HG03139 (cell line): ENCODE results near the gene PDIA4.

Experiments
- ATAC-seq: cut with Tn5 transposase; IDR thresholded peaks from one replicate; pipeline ENCODE4 v1.9.1; 2021; ENCODE audit not compliant: unreplicated experiment

PDIA4 gene

DNA sequence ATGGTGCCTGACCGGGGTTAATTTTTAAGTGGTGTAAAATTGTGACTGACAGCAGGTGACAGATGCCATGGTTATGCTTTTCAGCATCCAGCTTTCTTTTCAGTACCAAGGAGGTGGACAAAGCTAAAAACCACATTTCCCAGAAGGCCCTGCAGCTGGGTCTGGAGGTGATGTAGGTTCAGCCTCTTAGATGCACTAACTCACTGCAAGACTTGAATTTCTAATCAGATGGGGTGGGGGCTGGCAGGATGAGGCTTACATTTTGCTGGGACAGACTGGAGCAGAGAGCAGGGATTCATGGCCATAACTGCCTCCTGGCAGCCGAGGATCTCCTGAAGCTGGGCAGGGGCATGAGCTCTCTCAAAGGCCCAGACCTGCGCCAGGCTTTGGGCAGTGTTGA is 52.4 kb downstream of the PDIA4 start:
- no peak for ATAC-seq

DNA sequence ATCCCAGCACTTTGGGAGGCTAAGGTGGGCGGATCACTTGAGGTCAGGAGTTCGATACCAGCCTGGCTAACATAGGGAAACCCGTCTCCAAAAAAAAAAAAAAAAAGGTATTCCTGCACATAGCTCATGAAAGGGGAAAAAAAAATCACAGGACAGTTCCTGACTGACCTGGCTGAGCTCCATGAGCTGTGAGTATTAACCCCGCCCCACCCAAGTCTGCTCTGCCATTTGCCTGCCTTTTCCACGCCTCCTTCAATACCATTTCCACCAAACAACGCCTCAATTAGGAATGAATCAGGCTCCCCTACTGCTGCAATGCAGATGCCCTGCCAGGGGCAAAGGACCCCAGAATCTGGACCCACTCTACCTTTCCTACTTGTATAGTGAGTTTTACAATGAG is 55.0 kb downstream of the PDIA4 start:
- ATAC-seq: no peak

DNA sequence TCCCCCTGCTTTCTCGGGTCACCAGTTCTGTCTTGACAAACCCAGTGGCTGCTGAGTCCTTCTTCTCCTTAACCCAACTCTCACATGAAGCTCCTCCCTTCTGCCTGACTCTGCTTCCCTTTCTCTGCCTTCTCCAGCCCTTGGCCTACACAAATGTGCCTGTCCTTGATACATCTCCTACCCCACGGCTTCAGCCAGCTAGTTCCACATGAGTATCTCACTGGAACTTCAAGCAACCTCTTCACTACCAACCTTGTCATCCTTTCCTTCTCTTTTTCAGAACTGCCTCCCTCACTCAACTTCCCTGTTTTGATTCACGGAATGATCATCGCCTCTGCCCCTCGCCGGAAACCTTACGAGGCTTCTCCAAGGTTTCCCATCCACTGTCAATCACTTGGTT is 55.9 kb downstream of the PDIA4 start:
- ATAC-seq: no peak

DNA sequence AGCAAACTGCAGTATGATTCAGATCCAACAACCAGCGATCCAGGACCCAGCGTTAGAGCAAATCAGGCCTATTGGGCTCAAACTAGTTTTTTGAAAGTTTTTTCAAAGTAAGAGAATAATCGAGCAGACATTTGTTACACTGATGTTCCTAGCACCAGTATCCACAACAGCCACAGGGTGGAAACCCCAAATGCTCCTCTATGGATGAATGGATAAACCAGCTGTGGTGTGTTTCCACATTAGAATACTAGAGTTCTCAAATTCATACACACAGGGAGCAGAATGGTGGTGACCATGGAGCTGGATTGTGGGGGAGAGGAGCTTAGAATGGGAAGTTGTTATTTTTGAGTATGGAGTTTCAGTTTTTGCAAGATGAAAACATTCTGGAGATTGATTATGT is 60.7 kb downstream of the PDIA4 start:
- ATAC-seq: no peak

DNA sequence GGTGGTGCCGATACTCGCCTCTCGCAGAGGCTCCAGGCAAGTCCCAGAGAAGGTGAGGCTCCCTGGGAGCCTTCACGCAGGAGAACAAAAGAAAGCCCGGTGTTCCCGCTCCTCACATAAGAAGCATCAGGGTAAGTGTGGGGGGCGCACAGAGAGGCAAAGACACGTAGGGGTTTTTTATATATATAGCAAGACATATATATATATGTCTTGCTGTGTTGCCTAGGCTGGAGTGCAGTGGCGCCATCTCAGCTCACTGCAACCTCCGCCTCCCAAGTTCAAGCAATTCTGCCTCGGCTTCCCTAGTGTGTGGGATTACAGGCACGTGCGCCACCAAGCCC is 61.3 kb downstream of the PDIA4 start:
- ATAC-seq: no peak

DNA sequence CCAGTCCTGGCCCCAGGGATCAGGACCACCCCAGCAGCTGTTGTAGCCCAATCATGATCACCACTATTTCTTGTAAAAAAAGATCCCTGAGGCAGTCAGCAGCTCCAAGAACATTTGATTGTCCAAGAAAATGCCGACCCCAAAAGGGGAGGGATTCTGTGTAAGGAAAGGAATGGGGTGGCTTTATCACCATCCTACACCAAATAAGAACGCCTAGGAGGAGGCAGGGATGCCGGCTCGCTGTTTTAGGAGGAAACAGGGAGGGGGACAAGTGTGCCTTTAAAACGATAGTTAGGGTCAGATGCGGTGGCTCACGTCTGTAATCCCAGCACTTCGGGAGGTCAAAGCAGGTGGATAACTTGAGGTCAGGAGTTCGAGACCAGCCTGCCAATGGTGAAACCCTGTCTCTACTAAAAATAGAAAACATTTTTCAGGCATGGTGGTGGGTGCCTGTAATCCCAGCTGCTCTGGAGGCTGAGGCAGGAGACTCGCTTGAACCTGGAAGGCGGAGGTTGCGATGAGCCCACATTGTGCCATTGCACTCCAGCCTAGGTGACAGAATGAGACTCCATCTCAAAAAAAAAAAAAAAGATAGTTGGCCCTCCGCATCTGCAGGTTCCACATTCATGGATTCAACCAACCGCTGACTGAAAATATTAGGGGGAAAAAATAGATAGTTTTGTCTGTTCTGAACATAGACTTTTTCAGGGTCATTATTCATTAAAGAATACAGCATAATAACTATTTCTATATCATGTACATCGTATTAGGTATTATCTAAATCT is 63.6 kb downstream of the PDIA4 start:
- no peak for ATAC-seq

DNA sequence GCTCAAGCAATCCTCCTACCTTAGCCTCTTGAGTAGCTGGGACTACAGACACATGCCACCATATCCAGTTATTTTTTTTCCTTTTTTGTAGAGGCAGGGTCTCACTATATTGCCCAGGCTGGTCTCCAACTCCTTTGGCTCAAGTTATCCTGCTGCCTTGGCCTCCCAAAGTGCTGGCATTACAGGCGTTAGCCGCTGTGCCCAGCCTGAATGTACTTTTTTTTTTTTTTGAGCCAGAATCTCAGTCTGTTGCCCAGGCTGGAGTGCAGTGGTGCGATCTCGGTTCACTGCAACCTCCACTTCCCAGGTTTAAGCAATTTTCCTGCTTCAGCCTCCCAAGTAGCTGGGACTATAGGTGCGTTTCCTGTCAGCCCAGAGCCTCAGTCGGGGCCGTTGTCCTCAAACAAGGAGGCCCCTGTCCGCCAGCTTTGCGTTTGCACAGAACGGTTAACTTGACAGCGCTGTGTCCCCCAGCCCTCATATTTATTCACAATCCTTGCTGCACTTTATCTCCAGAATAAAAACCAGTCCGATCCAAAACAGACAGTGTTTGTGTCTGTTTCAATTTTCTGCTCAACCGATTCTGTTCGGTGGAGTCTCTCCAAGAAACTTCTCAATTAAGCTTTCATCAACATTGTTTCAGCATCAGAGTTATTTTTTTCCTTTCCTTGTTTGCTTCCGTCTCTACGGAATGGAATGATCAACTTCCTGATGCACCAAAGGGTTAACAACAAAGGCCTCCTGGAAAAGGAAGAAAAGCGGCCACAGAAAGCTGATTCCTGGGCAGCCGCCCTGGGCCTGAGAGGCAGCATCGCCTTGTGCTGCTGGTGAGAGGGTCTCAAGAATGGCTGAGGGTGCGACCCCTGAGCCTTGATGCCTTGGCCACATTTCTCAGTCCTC is 64.5 kb downstream of the PDIA4 start:
- ATAC-seq: no peak

DNA sequence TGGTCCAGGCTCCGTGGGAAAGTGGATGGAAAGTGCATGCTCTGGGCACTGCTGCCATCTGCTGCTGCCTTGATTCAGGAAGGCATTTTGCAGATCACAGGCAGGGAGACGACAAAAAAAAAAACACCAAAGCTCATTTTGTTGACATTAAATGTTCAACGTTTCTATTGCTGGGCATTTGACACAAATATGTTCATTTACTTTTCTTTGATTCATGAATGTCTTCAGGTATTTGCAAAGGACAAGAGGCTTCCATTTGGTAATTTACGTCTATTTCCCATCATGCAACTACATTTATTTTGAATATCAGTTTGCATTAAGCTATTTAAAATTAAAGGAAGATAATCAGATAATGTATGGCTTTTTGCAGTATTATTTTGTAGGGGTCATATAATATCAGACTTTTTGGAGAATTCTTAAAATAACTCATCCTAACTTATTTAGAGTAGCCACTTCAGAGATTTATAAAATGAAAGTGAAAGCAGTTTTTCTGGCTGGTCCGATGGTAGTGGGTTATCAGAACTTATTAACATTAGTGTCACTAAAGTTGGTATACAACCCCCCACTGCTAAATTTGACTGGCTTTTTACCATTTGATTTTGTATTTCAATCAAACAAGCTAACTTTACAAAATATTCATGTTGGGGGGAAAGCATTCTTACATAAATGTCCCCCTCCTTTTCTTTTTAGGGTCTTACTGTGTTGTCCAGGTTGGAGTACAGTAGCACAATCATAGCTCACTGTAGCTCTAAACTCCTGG is 65.3 kb downstream of the PDIA4 start:
- ATAC-seq: peak; percentile 51

DNA sequence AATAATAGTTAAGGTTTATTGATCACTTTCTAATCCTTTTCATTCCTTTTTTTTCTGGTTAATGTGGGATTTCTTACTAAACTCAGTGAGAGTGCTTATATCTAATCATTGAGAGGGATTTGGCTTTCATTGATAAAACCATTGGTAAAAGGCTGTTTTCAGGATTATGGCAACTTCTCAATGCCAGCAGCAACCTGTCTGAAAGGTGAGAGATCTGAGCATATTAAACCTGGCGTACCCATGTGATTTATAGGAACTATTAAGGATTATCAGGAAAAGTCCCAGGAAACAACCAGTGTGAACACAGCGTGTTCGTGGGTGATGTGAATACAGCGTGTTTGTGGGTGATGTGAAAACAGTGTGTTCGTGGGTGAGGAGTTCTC is 65.9 kb downstream of the PDIA4 start:
- no peak for ATAC-seq

DNA sequence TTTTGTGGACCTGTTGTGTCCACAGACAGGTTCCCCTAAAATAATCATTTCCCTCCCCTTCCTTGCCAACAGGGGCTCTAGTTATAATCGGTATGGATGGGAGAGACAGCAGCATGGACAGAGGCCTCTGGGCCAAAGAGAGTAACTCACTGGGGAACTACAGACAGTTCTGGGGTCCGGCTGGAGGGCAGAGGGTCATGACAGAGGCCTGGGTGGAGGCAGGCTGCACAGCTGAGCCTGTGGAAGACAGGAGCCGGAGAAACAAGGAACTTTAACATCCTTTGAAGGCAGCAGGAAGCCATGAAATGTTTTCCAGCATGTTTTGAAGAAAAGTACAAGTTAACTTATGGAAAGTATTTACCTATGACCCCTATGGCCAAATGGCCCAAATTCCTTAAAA is 68.6 kb downstream of the PDIA4 start:
- no peak for ATAC-seq

DNA sequence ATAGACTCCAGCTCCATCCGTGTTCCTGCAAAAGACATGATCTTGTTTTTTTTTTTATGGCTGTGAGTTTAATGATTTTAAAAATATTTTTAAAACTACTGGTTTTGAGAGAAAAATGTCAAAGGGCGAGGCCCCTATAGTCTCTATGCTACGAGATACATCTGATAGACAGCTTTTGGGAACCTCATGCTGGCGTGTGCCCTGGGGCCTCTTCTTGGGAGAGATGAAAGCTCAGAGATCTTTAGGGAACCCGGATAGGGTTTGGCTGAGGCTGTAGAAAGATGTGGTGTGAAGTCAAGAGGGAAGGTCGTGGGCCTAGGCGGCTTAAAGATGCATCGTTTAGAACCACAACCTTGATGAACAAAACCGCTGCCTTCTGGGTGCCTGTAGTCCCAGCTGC is 70.2 kb downstream of the PDIA4 start:
- no peak for ATAC-seq

DNA sequence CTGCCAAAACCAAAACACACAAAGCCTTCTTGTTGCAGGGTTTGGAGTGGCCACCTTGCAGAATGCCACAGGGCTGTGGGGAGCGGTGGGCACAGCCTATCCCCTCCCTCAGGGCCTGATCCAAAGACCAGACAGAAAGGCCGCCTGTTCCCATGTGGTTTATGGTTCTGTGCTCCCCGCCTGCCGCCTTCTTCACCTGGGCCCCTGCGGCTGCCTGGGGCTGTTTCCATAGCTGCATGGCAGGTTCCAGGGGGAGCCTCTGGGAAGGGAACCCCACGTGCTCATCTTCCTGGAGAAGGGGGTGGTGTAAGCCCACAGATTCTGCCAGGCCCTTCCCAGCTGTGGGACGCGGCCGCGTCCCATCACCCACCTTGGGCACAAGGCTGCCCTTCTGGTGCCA is 73.5 kb downstream of the PDIA4 start:
- no peak for ATAC-seq

DNA sequence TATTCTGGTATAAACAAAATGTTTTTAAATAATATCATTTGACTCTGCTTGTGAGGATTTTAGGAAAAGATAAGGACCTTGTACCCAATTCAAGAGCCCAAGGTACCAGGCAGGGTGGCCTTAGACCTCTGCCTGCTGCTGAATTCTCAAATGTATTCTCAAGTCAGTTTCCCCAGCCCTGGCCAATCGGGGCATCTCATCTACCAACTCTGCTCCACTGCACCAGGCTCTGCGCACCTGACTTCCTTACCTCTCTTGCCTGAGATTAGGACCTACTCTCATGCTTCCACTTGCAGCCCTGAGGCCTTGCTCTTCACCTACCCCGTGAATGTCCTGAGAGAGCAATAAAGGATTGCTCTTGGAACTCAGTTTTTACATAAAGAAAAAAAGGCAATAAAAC is 74.6 kb downstream of the PDIA4 start:
- no peak for ATAC-seq
